HG02973 (cell line): ENCODE measurements around the gene CD47.

Experiments
- ATAC-seq: cut with Tn5 transposase; IDR thresholded peaks from one replicate; pipeline ENCODE4 v1.9.1; 2021; ENCODE audit warnings: moderate library complexity; ENCODE audit not compliant: unreplicated experiment

CD47 gene

DNA sequence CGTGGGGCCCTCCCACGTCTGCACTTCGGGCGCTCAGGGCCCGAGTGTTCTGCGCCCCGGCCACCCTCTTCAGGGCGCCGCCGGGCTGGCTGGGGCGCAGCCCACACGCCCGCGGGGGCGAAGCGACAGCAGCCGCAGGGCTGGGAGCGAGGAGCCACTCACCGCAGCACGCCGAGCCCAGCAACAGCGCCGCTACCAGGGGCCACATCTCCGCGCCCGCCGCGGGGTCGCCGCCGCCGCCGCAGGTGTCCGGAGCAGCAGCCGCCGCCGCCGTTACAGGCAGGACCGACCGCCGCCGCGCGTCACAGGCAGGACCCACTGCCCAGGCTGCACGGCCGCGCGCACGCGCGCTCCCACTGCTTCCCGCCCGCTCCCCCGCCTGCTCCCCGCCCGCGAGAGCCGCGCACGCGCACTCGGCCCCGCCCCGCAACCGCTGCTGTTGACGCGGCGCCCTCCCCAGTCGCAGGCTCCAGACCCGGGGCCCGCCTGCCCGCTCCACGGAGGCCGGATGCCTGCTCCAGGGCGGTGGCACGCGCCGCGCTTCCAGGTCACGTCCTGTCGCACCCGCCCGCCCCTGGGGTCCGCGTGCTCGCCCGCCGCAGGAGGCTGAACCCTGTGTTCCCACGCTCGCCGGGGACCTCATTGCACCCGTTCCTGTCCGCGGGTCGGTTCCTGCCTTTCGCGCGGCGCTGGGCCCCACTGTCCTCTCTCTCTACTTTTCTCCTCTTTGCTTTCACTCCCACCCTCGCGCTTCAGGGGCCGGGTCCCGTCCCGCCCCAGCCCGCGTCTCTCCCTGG lies at the start of gene CD47:
Gene CD47, minus strand, starts transcription at position 331 of the 797 bp plus-strand sequence. Its CDS starts 123 bp downstream, at position 208.
- peak; percentile 54 for ATAC-seq

DNA sequence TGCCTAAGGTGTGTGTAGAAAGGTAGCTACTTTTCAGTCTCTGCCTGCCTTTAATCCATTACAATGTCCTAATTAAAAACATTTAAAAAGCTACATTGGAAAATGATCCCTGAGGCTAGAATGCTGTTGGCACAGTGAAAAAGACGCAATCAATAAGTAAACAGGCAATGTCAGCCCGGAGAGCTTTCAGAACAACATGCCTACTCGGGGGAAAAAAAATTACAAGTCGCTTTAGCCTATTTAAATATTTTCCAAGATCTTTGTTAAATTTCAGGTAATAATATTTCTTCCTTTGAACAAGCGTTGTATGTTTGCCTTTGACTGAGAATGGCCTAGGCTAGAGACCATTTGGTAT lies 46.6 kb upstream of the CD47 start:
- ATAC-seq, result no peak

DNA sequence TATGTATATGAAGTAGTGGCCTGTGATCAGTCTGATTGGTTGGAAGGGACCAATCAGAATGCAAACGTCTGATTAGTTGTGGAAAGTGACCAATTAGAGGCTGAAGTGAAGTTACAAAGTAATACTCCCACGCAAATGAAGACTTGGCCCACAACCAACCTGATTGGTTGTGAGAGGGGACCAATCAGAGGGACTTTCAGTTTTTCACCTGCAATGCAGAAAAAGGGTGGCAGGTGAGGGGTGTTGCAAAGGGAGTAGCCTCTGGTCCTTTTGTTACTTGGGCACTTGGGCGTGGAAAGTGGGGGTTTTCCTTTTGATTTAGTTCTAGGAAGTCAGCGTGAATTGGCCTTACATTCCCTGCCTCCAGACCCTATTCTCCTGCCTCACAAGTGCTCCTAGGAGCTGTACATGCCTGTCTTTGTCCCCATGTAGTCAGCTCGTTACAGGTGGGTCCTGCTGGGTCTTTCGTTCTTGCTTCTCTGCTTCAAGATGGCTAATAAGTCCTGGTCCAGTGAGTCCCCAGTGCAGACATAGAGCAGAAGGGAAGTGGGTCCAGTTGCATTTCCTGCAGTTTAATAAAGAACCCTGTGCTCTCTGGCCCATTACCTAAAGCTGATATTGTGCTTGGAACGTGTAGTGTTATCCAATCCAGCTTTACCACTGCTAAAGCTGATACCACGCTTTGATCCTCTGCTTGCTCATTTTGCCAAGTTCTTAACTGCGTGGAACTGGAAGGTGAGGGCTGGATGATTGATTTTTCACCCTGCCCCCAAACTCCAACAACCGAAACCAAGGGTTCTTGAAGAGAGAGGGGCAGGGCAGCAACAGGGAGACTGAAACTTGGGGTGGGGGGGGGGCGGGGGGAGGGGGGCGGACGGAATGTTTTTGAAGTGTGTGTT lies 46.0 kb upstream of the CD47 start:
- no peak for ATAC-seq

DNA sequence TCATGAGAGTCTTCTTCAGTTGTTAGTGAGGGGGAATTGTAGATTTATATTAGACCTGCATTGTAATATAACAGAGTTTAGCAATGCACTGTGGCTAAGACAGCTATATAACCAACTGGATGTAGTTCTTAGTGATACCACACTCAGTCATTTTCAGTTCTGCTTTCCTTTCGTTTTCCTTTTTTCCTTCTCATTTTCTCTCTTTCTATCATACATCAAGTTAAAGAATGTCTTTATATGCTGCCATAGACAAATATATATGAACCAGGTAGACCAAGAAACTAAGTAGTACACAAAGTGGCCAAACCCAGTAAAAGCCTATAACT lies 43.7 kb upstream of the CD47 start:
- ATAC-seq, result peak; percentile 47

DNA sequence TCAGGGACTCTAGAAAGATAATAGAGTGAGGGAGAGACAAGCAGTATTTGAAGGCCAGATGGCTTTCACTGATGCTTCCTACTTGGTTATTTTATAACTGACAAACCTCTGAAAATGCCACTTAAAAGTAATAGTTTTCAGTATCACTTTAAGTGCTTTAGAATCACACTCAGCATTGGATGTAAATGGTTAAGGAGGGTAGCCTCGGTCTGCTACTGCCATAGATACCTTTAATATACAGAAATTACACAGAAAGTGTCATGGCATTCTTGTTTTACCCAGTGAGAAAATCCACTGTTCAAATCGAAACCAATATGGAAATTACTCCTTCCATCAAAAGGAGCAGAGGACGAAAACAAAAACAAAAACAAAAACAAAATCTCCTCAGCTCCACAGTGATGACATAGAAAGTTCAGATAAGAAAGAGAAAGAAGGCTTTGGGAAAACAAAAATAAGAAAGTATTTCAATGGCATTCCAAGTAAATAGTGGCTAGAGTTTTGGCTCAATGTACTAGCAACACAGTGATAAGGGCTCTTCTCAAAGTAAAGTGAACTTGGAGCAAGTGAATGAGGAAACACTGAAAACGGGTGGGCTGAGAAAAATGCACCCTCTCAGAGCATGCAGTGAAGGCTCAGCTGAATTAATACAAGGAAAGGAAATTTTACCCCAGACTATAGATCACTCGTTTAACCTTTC lies 43.2 kb upstream of the CD47 start:
- peak; percentile 42 for ATAC-seq

DNA sequence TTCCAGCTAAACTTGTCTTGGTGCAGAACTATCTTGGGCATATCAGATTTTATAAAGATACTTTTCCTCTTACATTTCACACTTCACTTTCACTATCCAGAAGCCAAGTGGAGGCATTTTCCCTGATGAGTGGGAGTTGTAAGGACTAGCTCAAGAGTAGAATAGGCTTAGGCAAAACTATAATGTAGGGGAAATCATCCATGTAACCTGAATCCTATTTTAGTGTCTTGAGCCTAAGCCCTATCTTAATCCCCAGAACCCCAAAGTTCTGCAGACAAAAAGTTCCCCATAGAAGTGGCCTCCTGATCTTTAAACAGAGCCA lies 42.2 kb upstream of the CD47 start:
- no peak for ATAC-seq

DNA sequence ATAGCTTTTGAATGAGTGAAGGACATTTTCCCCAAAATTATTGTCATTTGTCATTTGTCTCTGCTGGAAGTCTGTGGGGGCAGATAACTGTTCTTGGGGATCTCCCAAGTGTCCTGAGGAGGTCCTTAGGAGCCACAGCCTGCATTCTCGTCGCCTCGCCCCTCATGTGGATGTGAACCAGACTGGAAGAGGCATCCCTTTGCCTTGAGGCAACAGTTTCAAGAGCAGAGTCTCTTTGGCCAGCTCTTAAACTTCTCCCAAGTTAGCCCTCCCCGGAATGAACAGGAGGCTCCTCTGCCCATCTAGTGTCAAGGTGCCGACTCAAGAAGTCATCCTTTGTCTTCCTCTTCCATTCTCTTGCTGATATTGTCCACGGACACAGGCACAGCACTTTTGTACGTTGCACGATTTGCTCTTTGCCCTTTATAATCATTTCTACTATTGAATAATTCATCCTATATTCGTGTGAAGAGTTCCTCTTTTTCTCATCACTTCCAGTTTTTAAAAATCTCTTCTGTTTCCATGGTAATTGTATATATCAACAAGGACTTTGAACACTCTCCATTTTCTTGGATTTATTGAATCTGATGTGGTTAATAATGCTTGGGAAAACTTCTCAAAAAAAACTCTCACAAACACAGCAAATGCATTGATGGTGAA lies 40.8 kb upstream of the CD47 start:
- no peak for ATAC-seq

DNA sequence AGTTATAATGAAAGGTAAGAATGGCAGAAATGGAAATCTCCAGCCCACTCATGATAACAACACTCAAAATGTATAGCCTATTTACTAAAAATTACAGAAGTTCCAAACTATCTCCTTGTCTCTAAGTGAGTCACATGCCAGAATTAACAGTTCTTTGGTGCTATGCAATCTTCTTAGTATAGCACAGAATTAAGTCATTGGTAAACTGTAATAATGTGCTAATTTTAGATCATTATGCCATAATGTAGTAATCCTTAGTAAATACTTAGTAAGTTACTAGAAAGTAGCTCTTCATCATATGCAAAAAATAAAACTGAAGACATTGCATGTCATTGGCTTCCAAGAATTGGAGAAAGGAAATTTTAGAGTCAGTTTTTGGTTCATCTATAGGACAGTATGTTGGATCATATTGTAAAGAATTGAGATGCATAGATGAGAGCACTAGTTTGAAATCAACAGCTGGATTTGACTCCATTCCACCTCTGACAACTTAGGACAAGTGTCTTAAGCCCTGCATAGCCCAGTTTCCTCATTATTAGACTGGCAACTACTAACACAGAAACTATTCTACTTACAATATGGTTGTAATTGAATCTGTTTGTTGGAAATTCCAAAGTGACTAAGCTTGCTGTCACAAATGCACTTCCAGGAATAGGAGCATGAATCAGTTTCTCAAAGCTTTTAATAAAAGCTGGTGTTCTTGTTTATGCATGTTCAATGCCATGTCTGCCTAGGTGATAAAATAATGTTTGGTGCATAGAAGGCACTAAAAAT lies 40.1 kb upstream of the CD47 start:
- no peak for ATAC-seq

DNA sequence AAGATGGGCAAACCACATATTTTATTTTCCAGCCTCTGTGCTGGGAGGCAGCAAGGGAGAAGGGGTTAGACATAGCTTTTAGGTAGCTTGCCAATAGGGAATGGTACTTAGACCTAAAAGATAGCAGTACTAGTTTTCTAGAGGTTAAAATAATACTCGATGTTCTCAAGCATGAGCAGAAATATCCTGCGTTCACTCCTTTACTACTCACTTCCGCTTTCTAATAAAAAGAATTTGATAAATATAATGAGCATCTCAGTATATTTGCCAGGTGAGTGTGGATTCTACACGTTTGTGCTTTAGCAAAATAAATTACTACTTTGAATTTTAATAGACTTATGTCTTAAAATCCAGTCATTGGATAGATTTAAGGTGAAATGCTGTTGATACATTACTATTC lies 39.4 kb upstream of the CD47 start:
- ATAC-seq, result no peak

DNA sequence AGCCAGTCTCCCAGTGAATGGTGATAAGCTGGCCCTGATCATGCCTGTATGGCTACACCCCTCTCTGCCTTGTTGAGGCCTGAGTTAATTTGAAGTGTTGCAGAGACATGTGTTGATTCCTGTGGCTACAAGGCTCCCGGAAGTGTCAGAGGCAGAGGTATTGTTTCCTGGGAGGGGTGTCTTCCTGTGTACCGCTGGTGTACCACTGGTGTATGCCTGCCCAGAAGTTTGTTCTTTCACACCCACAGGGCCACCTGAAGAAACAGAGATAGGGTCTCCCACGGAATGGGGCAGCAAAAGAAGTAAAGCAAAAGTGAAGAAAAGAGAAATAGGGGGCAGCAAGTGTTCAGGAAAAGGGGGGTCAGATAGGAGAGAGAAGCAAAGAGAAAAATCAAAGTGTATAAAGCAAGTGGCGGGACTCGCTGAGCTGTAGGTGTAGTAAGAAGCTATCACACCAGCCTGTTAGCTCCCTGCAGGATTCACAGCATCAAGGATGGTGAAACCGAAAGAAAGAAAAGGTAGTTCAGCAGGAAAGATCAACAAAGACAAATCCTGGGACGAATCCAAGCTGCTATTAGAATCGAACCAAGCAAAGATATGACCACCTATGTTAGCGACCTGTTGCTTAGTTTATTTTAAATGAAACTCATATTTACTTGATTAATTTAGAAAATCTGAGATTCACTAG lies 36.6 kb upstream of the CD47 start:
- no peak for ATAC-seq

DNA sequence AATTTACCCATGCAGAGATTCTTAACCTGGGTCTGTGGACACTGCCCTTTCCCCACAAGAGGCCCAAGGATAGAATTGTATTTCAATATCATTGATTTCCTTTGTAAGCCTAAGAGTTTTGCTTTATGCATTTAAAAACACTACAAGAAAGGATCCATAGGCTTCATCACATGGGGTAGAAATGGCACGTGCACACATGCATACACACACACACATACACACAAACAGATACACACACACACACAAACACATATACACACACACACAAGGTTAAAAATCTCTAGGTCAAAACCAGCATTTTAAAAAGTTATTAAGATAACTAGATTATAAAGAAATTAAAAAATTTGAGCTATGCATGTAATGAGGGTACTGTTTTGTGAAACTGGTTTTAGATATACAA lies 35.5 kb upstream of the CD47 start:
- ATAC-seq, result no peak

DNA sequence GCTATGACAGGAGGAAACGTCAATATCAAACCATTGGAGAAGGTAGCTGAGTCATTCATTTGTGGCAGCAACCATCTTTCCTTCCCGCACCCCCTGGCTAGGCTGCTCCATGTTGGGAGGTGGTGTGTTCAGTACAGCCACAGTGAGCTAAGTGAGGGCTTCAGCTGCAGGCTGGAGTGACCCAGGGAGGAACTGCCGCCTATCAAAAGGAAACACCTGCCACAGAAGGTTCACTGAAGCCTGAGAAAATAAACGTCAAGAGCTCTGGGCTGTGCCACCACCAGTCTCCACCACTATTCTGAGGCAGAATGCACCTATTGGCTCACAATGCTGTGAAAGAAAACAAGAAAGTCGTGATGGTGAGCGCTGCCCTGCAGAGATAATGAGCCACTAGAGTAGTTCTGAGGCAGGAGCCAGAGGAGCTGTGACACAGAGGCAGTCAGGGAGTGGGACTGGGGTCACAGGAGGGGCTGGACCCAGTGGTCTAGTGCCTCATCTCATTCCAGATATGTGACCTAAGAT lies 34.8 kb upstream of the CD47 start:
- ATAC-seq, result peak; percentile 44

DNA sequence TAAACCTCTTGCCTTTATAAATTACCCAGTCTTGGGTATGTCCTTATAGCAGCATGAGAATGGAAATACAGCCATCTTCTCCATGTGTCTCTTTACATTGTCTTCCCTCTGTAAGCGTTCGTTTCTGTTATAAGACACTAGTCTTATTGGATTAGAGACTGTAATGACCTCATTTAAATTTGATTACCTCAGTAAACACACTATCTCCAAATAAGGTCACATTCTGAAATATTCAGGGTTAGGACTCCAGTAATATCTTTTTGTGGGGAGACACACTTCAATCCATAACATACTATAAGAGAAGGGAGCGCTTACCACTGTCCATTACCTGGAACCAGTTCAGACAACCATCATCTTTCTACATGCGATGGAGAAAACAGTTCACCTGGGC lies 34.3 kb upstream of the CD47 start:
- ATAC-seq, result no peak

DNA sequence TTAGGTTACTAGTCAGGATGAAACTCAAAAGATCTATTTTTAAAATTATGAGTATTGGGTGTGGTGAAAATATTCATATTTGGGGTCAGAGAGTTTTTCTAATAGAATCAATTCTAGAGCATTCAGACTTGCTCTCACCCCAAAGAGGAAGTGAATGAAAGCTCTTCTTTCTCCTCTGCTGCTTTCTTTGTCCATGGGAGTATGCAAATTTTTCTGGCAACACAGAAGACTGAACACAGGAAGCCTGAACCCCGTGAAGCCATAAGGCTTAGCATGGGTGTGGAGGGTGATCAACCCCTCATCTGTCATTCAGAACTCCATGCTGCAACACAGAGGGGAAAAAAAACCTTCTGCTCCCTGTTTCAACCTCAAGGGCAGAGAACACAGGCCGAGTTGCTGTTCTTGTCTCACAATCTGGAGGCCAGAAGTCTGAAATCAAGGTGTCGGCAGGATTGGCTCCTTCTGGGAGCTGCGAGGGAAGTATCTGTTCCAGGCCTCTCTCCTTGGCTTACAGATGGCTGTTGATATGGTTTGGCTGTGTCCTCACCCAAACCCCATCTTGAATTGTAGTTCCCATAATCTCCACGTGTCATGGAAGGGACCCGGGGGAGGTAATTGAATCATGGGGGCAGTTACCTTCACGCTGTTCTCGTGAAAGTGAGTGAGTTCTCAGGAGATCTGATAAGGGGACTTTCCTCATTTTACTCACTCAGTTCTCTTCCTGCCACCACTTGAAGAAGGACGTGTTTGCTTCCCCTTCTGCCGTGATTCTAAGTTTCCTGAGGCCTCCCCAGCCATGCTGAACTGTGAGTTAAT lies 33.7 kb upstream of the CD47 start:
- ATAC-seq, result peak; percentile 83

DNA sequence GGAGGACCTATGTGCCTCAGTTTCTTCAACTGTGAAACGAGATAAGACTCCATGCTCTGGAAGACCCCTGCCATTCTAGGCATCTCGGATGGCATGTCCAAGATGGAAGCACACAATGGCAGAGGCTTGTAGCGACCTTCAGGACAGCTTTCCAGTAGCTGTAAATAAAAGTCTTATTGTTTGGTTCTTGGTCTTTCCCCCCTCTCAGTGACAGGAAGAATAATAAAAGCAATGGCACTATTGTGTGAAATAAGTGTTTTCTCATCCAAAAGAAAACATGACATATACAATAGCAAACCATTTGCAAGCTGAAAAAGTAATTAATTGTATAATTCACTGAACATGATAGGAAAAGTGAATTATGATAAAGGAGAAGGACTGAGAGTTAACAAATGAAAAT lies 32.5 kb upstream of the CD47 start:
- ATAC-seq, result no peak

DNA sequence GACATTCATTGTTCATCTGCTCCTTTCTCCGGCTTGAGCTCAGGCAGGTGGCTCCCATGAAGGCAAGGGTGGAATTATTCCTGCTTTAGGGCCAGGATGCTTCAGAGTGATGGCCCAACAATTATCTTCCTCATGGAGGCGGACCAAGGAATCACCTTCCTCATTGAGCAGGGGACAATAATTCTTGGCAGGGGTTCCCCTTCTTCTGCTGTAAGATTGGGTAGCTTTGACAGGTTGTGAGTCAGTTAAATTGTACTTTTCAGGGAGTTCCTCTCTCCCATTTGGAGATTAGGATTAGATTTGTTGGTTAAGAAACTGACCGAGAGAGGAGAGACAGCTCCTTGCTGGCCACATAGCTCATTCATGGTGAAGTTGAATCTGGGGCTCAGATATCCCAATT lies 31.4 kb upstream of the CD47 start:
- no peak for ATAC-seq

DNA sequence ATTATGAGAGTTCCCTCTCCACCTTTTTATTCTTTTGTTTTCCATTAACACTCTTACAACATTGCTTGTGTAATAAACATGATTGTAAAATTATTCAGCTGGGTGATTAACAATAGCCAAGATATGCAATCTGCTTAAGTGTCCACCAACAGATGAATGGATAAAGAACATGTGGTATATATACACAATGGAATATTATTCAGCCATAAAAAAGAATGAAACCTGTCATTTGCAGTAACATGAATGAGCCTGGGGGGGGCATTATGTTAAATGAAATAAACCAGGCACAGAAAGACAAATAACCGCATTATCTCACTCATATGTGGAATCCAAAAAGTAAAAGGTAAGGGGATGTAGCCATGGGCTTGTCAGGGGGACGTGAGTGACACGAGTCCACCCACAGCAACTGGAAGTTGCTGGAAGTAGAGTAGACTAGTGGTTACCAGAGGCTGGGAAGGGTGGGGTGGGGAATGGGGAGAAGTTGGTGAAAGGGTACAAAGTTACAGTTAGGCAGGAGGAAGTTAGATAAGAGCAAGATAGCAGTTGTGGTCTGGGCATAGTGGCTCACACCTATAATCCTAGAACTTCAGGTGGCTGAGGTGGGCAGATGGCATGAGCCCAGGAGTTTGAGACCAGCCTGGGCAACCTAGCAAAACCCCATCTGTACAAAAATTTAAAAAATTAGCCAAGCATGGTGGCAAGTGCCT lies 28.7 kb upstream of the CD47 start:
- ATAC-seq, result no peak

DNA sequence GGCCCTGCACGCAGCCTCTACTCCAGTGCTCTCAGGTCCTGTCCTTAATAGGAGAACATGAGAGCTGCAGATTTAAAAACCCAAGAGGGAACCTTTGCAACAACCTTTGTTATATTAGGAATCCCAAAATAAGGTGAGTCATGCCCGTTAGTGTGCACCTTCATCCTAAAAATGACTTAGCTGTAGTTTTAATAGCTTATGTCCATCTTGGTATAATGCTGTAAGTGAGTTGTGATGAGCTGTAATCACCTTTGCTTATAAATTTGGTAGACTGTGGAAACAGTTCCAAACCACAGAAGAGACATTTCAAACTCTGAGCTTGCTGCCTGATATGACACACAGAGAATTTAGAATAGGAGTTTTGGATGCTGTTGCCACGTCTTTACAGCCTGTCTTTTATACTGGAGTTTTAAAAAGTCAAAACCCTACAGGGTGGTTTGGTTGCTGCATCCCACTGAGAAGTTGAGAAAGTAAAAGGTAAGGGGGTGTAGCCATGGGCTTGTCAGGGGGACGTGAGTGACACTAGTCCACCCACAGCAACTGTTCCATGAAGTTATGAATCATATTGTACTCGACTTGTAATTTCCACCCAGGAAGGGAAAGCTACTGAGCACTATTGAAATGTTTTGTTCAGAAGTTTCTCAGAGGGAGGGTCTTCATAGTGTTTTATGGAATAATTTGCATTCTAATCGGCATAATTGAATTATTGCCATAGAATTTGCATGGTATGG lies 27.4 kb upstream of the CD47 start:
- no peak for ATAC-seq
